H7 (cell line): ENCODE results near the gene SOCS7. TPM values are rescaled to one million over a fixed set of nuclear protein-coding genes. Genes with fewer than 3 reads are reported as not detected.
A peak's percentile ranks its signal among the peaks of the same experiment; 100 is the strongest.

Experiments
- DNase-seq: peaks from one replicate; pipeline ENCODE4 v3.0.0; 2012
- H3K27me3 ChIP-seq: 2 replicates; pipeline ENCODE4 v1.6.0; 2011; ENCODE audit warnings: mild to moderate bottlenecking, low read length; ENCODE audit not compliant: control insufficient read depth, insufficient read depth
- H3K36me3 ChIP-seq: replicated peaks from 2 replicates; pipeline ENCODE4 v1.5.1; 2011; ENCODE audit warnings: low read length; ENCODE audit not compliant: control insufficient read depth, insufficient read depth
- H3K4me3 ChIP-seq: 2 replicates; pipeline ENCODE4 v1.5.1; 2011; ENCODE audit warnings: low read depth, mild to moderate bottlenecking, control low read depth, low read length, moderate library complexity; ENCODE audit not compliant: insufficient read depth
- total RNA-seq: library from RNA; depleted of rRNA; stranded (reverse); fragments of >200 nt; shearing (Covaris generic); gene quantifications from 2 replicates; pipeline ENCODE4 v1.2.3, GENCODE V29; 2014

Gene SOCS7
- total RNA-seq, 1 experiment from 2014 or later, result 18.3 TPM

GRCh38 chr17:38329808-38330730 lies 21.6 kb upstream of the SOCS7 start:
- H3K36me3 ChIP-seq, result no peaks in the 10 kb centered on the region
- no peaks in the 10 kb centered on the region for H3K27me3 ChIP-seq
- H3K4me3 ChIP-seq, result no peak overlapping the region
- no peak for DNase-seq

- no peaks in the 10 kb centered on the region for H3K36me3 ChIP-seq
- no peak overlapping the region for H3K4me3 ChIP-seq
- no peaks in the 10 kb centered on the region for H3K27me3 ChIP-seq
- peak; percentile 66 for DNase-seq
Observed at GRCh38 chr17:38330941-38331411, 20.7 kb upstream of the SOCS7 start.

- Histone ChIP-seq H3K27me3 (no peaks in the 10 kb centered on the region), H3K4me3 (no peak overlapping the region), H3K36me3 (no peaks in the 10 kb centered on the region)
- DNase-seq, result no peak
Observed at GRCh38 chr17:38332735-38333134, 18.9 kb upstream of the SOCS7 start.

- DNase-seq, result peak; percentile 97
- H3K36me3 ChIP-seq, result no peaks in the 10 kb centered on the region
- H3K4me3 ChIP-seq, result no peak overlapping the region
- H3K27me3 ChIP-seq, result no peaks in the 10 kb centered on the region
Observed at GRCh38 chr17:38333635-38334295, 17.9 kb upstream of the SOCS7 start.

- DNase-seq, result no peak
- Histone ChIP-seq H3K4me3 (no peak overlapping the region), H3K36me3 (no peaks in the 10 kb centered on the region), H3K27me3 (no peaks in the 10 kb centered on the region)
Observed at GRCh38 chr17:38334480-38335364, 16.9 kb upstream of the SOCS7 start.

- H3K4me3 ChIP-seq, result no peak overlapping the region
- no peaks in the 10 kb centered on the region for H3K36me3 ChIP-seq
- H3K27me3 ChIP-seq, result no peaks in the 10 kb centered on the region
- no peak for DNase-seq
Observed at GRCh38 chr17:38336838-38337237, 14.8 kb upstream of the SOCS7 start.

- H3K27me3 ChIP-seq, result no peaks in the 10 kb centered on the region
- no peaks in the 10 kb centered on the region for H3K36me3 ChIP-seq
Observed at GRCh38 chr17:38338053-38338452, 13.6 kb upstream of the SOCS7 start.

GRCh38 chr17:38338535-38338934 lies 13.1 kb upstream of the SOCS7 start:
- Histone ChIP-seq H3K4me3 (no peak overlapping the region), H3K36me3 (no peaks in the 10 kb centered on the region), H3K27me3 (no peaks in the 10 kb centered on the region)
- DNase-seq, result no peak

More at GRCh38 chr17:38338053-38338452, 13.6 kb upstream of the SOCS7 start:
- no peak overlapping the region for H3K4me3 ChIP-seq
- DNase-seq, result no peak

- no peaks in the 10 kb centered on the region for H3K27me3 ChIP-seq
- no peak for DNase-seq
- no peak overlapping the region for H3K4me3 ChIP-seq
- H3K36me3 ChIP-seq, result no peaks in the 10 kb centered on the region
Observed at GRCh38 chr17:38339891-38340290, 11.8 kb upstream of the SOCS7 start.

GRCh38 chr17:38341035-38341721 lies 10.5 kb upstream of the SOCS7 start:
- DNase-seq, result peak; percentile 74
- Histone ChIP-seq H3K4me3 (no peak overlapping the region), H3K27me3 (no peaks in the 10 kb centered on the region), H3K36me3 (no peaks in the 10 kb centered on the region)

GRCh38 chr17:38342886-38343607 lies 8.6 kb upstream of the SOCS7 start:
- Histone ChIP-seq H3K27me3 (no peaks in the 10 kb centered on the region), H3K36me3 (no peaks in the 10 kb centered on the region), H3K4me3 (no peak overlapping the region)
- no peak for DNase-seq

- DNase-seq, result no peak
- no peak within 1 kb of the TSS for H3K4me3 ChIP-seq
- no peaks in the 10 kb centered on the region for H3K36me3 ChIP-seq
- H3K27me3 ChIP-seq, result no peaks in the 10 kb centered on the region
Observed at GRCh38 chr17:38343608-38344419, 7.8 kb upstream of the SOCS7 start, which contains the start of gene GPR179. Gene GPR179, minus strand, starts transcription at chr17:38343956. Its CDS starts 167 bp downstream, at chr17:38343789.

GRCh38 chr17:38344420-38344745 lies 7.3 kb upstream of the SOCS7 start:
- DNase-seq, result no peak
- Histone ChIP-seq H3K27me3 (no peaks in the 10 kb centered on the region), H3K36me3 (no peaks in the 10 kb centered on the region), H3K4me3 (no peak overlapping the region)
